IPS DF 6.9 (cell line): ENCODE data around the gene ANGEL1.

ENCODE experiments used
- DNase-seq: peaks from one replicate; pipeline ENCODE4 v3.0.0-alpha.2; 2013; ENCODE audit warnings: low read depth, low spot score
- H3K27ac ChIP-seq: one replicate; pipeline ENCODE4 v1.5.1; 2013; ENCODE audit warnings: low read length, control low read depth
- H3K27me3 ChIP-seq: 2 replicates; pipeline ENCODE4 v1.6.1; 2013; ENCODE audit warnings: mild to moderate bottlenecking, low read length; ENCODE audit not compliant: control insufficient read depth, insufficient read depth
- H3K36me3 ChIP-seq: 2 replicates; pipeline ENCODE4 v1.6.1; 2013; ENCODE audit warnings: low read length; ENCODE audit not compliant: control insufficient read depth, insufficient read depth
- H3K4me1 ChIP-seq: 2 replicates; pipeline ENCODE4 v1.6.1; 2013; ENCODE audit warnings: low read length; ENCODE audit not compliant: control insufficient read depth, insufficient read depth
- H3K4me3 ChIP-seq: 2 replicates; pipeline ENCODE4 v1.5.1; 2013; ENCODE audit warnings: mild to moderate bottlenecking, low read length
- H3K9me3 ChIP-seq: 2 replicates; pipeline ENCODE4 v1.6.1; 2013; ENCODE audit warnings: low read length, inconsistent platforms; ENCODE audit not compliant: control insufficient read depth, insufficient read depth
- WGBS: extraction: QIAGEN DNeasy Blood & Tissue Kit; methylation state at CpG from one replicate; pipeline ENCODE4 v1.1.7; 2013; ENCODE audit warnings: mixed read lengths, missing lambda C conversion rate; ENCODE audit not compliant: insufficient read length, insufficient coverage; 5-methylcytosine and 5-hydroxymethylcytosine counted together

The ANGEL1 gene, protein sequence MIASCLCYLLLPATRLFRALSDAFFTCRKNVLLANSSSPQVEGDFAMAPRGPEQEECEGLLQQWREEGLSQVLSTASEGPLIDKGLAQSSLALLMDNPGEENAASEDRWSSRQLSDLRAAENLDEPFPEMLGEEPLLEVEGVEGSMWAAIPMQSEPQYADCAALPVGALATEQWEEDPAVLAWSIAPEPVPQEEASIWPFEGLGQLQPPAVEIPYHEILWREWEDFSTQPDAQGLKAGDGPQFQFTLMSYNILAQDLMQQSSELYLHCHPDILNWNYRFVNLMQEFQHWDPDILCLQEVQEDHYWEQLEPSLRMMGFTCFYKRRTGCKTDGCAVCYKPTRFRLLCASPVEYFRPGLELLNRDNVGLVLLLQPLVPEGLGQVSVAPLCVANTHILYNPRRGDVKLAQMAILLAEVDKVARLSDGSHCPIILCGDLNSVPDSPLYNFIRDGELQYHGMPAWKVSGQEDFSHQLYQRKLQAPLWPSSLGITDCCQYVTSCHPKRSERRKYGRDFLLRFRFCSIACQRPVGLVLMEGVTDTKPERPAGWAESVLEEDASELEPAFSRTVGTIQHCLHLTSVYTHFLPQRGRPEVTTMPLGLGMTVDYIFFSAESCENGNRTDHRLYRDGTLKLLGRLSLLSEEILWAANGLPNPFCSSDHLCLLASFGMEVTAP

DNA sequence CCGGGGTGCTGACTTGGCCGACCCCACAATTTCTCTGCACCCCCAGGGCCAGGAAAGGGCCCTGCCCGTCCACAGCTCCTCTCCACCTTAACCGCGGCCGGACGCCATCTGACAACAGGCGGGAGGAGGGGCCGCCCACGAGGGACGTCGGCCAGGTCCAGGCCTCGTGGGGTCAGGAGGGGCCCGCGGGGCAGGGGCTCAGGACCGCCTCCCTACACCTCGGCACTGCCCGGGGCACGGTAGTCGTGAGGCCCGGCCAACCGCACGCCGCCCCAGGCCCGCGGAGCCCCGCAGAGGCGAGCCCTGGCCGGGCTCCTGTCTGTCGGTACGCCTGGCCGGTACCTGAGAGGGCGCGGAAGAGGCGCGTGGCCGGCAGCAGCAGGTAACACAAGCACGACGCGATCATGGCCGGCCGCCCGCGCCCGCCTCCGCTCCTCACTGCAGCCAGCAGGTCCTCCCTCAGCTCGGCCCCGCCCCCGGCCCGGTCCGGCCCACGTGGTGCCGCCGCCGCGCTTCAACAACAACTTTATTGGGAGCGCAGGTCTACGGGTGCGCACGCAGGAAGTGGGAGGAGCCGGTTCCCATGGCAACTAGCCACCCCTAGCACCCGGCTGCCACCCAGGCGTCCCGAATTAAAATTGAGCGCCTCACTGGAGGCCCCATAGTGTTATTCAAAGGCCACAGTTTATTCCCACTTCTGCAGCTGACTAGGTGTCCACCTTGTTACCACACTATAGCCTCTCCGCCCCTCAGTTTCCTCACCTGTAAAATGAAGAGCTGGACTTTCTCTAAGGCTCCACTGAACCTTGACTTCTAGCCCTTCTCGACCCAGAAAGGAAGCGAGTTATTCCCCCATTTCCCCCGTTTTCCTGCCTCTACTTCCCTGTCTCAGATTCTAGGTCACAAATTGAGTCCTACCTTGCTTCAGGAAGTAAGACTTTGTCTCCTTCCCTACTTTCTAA lies at the start of gene ANGEL1:
Gene ANGEL1 (minus strand): TSS at position 461 of the 962 bp plus-strand sequence. CDS start 55 bp downstream, at position 406.
- Histone ChIP-seq H3K4me3 (peak within 1 kb of the TSS; percentile 74; the same call in 1 of the 2 replicates), H3K9me3 (no peaks in the 10 kb centered on the region), H3K4me1 (no peaks in the 10 kb centered on the region), H3K27ac (no peak within 1 kb of the TSS), H3K36me3 (peaks cover 3% of the 10 kb centered on the region; the same call in 1 of the 2 replicates), H3K27me3 (no peaks in the 10 kb centered on the region)
- peak; percentile 95 for DNase-seq
- no CpG with 5 or more reads among the region's 69 CpGs for WGBS

DNA sequence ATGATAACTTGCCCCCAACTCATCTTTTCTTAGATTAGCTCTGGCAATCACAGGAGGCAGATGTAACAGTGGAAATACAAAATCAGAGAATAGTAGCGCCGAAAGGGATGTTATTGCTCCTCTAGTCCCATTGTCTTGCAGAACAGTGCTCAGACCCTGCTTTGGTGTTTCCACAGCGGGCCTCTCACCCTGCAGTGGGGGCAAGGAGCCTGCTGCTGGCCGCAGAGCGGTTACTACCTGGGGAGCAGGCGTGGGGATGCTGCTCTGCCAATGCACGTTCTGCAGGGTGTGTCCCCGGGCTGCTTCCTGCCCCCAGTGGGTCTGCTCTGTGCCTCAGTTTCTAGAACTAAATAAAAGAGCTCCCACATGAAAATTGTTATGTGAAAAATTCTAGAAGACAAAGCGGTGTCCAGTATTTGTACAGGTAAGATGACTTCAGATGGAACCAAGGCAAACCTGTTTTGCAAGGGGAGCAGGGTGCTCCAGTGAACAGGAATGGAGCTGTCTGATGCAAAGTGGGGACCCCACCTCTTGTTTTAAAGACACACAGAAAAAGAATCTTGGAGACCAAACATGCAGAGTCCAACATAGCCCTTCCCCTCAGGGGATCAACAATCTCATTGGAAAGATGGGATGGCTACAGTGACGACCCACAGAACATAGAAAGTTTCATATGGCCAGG lies 49.0 kb upstream of the ANGEL1 start:
- Histone ChIP-seq H3K27me3 (no peaks in the 10 kb centered on the region), H3K4me1 (peaks cover 6% of the 10 kb centered on the region), H3K36me3 (no peaks in the 10 kb centered on the region), H3K4me3 (no peak overlapping the region), H3K27ac (no peak overlapping the region), H3K9me3 (no peaks in the 10 kb centered on the region)
- no peak for DNase-seq
- WGBS = no CpG with 5 or more reads among the region's 10 CpGs

DNA sequence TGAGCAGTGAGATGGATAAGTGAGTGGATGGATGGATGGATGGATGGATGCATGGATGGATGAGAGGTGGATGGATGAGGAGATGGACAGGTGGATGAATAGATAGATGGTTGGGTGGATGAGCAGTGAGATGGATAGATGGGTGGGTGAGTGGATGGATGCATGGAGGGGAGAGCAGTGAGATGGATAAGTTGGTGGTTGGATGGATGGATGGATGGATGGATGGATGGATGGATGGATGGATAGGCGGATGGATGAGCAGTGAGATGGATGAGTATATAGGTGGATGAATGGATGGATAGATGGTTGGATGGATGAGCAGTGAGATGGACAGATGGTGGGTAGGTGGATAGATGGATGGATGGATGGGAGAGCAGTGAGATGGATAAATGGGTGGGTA lies 44.1 kb upstream of the ANGEL1 start:
- Histone ChIP-seq H3K27me3 (no peaks in the 10 kb centered on the region), H3K4me1 (peaks cover 2% of the 10 kb centered on the region; the same call in 1 of the 2 replicates), H3K9me3 (no peaks in the 10 kb centered on the region), H3K27ac (no peak overlapping the region), H3K36me3 (no peaks in the 10 kb centered on the region), H3K4me3 (no peak overlapping the region)
- 100% methylated on average over 1 of the region's 1 CpG for WGBS
- DNase-seq = no peak

DNA sequence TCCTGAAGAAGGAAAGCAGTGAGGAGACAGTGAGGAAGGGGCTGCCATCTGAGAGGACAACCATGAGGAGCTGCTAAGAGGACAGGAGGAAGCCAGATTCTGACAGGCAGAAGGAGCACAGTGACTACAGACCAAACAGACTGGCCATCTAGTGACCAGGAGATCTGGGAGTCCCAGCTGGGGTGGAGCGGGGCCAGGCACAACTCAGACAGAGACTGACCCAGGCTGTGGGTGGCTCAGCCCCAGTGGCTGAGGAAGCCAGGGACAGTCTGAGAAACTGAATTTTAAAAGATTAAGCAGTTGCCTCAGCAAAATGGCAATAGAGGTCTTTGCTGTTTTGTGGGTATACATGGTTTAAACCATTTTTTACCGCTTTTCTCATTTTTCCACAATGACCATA lies 42.4 kb upstream of the ANGEL1 start:
- no peak overlapping the region for H3K27ac ChIP-seq

DNA sequence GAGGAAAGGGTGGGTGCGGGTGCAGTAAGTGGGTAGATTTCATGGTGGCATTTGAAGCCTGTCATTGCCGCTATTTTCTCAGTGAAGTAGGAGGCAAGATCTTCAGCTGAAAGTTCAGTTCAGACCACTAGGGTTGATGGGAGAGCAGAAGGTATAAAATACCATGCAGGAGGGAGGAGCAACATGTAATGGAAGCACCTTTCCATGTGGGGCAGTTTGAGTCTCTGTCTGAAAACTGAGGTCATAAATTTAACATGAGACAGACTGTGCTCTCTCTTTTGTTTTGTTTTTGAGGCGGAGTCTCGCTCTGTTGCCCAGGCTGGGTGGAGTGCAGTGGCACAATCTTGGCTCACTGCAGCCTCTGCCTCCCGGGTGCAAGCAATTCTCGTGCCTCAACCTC lies 36.2 kb upstream of the ANGEL1 start:
- H3K27me3 ChIP-seq = no peaks in the 10 kb centered on the region
- no peak overlapping the region for H3K27ac ChIP-seq
- WGBS = no CpG with 5 or more reads among the region's 6 CpGs
- H3K4me1 ChIP-seq = no peaks in the 10 kb centered on the region
- DNase-seq = no peak
- H3K36me3 ChIP-seq = no peaks in the 10 kb centered on the region
- H3K9me3 ChIP-seq = no peaks in the 10 kb centered on the region
- no peak overlapping the region for H3K4me3 ChIP-seq

More for the DNA sequence above, 42.4 kb upstream of the ANGEL1 start:
- no CpG with 5 or more reads among the region's 2 CpGs for WGBS
- H3K4me3 ChIP-seq = no peak overlapping the region
- no peaks in the 10 kb centered on the region for H3K27me3 ChIP-seq
- no peaks in the 10 kb centered on the region for H3K36me3 ChIP-seq
- no peaks in the 10 kb centered on the region for H3K9me3 ChIP-seq
- H3K4me1 ChIP-seq = no peaks in the 10 kb centered on the region
- DNase-seq = no peak

DNA sequence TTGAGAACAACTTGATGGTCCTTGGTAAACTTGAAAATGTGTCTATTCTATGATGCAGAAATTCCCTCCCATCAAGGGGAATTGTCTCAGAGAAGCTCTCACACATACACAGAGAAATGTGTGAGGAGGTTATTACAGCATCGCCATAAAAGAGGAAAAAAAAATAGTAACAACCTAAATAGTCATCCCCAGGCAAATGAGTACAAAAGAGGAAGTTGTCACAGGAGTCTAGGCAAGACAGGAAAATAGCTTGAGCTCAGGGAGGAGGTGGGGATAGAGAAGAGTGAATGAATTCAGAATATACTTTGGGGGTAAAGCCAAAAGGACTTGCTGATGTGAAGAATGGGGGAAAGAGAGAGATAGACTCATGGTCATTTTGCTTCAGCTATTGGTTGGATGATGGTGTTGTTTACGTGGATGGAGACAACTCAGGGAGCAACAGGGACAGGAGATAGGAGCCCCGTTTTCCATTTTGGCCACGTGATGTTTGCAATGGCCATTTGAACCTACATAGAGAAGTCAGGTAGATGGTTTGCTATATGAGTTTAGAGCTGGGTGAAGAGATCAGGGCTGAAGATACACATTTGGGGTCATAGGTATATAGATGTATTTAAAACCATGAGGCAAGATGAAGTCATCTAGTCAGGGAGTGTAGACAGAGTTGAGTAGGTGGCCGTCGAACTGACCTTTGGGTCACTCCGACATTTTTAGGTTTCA lies 33.8 kb upstream of the ANGEL1 start:
- DNase-seq = no peak
- no peaks in the 10 kb centered on the region for H3K4me1 ChIP-seq
- WGBS = no CpG with 5 or more reads among the region's 7 CpGs

DNA sequence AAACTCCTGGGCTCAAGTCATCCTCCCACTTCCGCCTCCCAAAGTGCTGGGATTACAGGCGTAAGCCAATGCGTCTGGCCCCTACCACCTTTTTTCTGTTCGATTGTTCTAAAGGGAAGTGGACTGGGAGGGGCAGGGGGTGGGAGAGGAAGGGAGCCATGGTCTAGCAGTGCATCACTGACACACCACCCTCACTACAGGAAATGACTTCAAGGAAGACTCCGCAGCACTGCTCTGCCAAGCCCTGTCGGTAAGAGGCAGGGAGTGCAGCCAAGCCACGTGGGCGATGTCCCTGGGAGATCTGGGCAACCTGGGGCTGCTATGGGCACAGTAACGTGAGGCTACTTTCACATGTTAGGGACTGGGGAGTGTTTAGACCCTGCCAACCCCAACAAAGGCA lies 31.5 kb upstream of the ANGEL1 start:
- no peak for DNase-seq
- no peaks in the 10 kb centered on the region for H3K9me3 ChIP-seq

More for the DNA sequence above, 33.8 kb upstream of the ANGEL1 start:
- H3K9me3 ChIP-seq = no peaks in the 10 kb centered on the region
- no peak overlapping the region for H3K4me3 ChIP-seq
- H3K27ac ChIP-seq = no peak overlapping the region
- H3K27me3 ChIP-seq = no peaks in the 10 kb centered on the region
- H3K36me3 ChIP-seq = no peaks in the 10 kb centered on the region

DNA sequence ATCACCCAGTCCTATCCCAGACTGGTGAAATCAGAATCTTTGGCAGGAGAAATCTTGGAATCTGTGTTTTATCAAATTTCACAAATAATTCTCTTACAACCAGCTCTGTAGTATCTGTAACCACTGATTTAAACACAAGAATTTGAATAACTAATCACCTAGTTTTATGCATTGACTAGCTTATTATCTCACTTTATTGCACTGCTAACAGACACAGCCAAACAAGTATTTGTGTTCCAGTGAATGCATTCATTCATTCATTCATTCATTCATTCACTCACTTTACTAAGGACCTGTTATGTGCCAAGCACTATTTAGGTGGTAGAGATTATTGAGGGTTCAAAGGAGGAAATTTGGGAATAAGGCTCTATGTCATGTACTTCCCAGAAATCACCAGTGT lies 29.7 kb upstream of the ANGEL1 start:
- Histone ChIP-seq H3K4me3 (no peak overlapping the region), H3K27ac (no peak overlapping the region), H3K4me1 (no peaks in the 10 kb centered on the region), H3K9me3 (no peaks in the 10 kb centered on the region), H3K27me3 (no peaks in the 10 kb centered on the region), H3K36me3 (no peaks in the 10 kb centered on the region)
- no peak for DNase-seq

More for the DNA sequence above, 31.5 kb upstream of the ANGEL1 start:
- no peak overlapping the region for H3K27ac ChIP-seq
- WGBS = no CpG with 5 or more reads among the region's 9 CpGs
- no peaks in the 10 kb centered on the region for H3K27me3 ChIP-seq
- no peaks in the 10 kb centered on the region for H3K4me1 ChIP-seq
- no peak overlapping the region for H3K4me3 ChIP-seq
- no peaks in the 10 kb centered on the region for H3K36me3 ChIP-seq

DNA sequence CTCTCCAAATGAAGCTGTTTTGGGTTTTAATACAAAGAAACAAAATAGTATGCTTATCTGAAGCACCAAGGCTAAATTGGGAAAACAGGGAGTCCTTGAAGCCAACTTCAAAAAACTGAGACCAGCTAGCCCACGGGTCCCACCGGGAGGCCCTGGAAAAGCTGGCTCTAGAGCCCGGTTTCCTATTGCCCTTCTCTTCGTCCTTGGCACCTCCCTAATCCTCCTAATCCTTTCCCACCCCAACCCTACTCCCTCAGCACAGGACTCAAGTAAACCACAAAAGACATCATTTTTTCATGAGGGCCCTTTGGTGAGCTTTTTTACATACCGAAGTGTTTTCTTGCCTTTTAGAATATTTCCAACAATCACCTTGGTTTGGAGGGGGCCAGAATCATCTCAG lies 24.8 kb upstream of the ANGEL1 start:
- no peaks in the 10 kb centered on the region for H3K4me1 ChIP-seq
- DNase-seq = no peak
- H3K36me3 ChIP-seq = no peaks in the 10 kb centered on the region
- H3K27me3 ChIP-seq = no peaks in the 10 kb centered on the region
- no peak overlapping the region for H3K27ac ChIP-seq
- H3K9me3 ChIP-seq = no peaks in the 10 kb centered on the region
- no CpG with 5 or more reads among the region's 5 CpGs for WGBS
- H3K4me3 ChIP-seq = no peak overlapping the region
